GM12878 (cell line): ENCODE data around the gene ABCG1.

Source experiments
- E2F4 ChIP-seq: IDR thresholded peaks from 2 replicates; pipeline ENCODE4 v1.6.1; 2012; ENCODE audit warnings: low read depth, low read length, improper control_type of control experiment
- EP300 ChIP-seq, 2 experiments: fragments of 150-350 bp in 1 of 2; IDR thresholded peaks; 2 replicates each; pipeline ENCODE4 v1.6.1; 2011 to 2012; ENCODE audit warnings: low read depth in 2 of 2, low read length in 2 of 2, borderline replicate concordance in 1 of 2, improper control_type of control experiment in 1 of 2, inconsistent platforms in 1 of 2; ENCODE audit not compliant: control insufficient read depth in 1 of 2
- EZH2 ChIP-seq: IDR thresholded peaks from 2 replicates; pipeline ENCODE4 v1.6.1; 2012; ENCODE audit warnings: low read depth, mild to moderate bottlenecking, control low read depth, inconsistent platforms, low read length, borderline replicate concordance; ENCODE audit not compliant: control insufficient read depth
- MXI1 ChIP-seq: fragments of 150-350 bp; IDR thresholded peaks from 2 replicates; pipeline ENCODE4 v1.6.1; 2011; ENCODE audit warnings: low read depth, mild to moderate bottlenecking, inconsistent platforms, low read length, improper control_type of control experiment
- NR2C2 ChIP-seq: IDR thresholded peaks from 2 replicates; pipeline ENCODE4 v1.6.1; 2011; ENCODE audit warnings: borderline replicate concordance, low read depth; ENCODE audit not compliant: control insufficient read depth, insufficient read length
- SMAD1 ChIP-seq: fragments of 450-650 bp; IDR thresholded peaks from 2 replicates; pipeline ENCODE4 v1.6.1; 2018; ENCODE audit warnings: mild to moderate bottlenecking, low read depth; ENCODE audit not compliant: partially characterized antibody
- SUZ12 ChIP-seq: fragments of 200-600 bp; sonication (generic); IDR thresholded peaks from one replicate; pipeline ENCODE4 v1.6.1; 2018; ENCODE audit warnings: antibody characterized with exemption, mild to moderate bottlenecking; ENCODE audit not compliant: unreplicated experiment
- TBL1XR1 ChIP-seq: IDR thresholded peaks from 2 replicates; pipeline ENCODE4 v1.6.1; 2012; ENCODE audit warnings: low read depth, low read length, improper control_type of control experiment
- TCF7 ChIP-seq: IDR thresholded peaks from 2 replicates; pipeline ENCODE4 v1.6.1; 2014; ENCODE audit warnings: antibody characterized with exemption, borderline replicate concordance
- TF ChIP-seq, protein P1 (sequence below): IDR thresholded peaks from 2 replicates; pipeline ENCODE4 v1.6.1; 2012; ENCODE audit warnings: low read depth, low read length, improper control_type of control experiment
- TF ChIP-seq, protein P2 (sequence below): IDR thresholded peaks from 2 replicates; pipeline ENCODE4 v1.6.1; 2011; ENCODE audit warnings: borderline replicate concordance, low read depth, mild to moderate bottlenecking, moderate library complexity, mixed read lengths, low read length; ENCODE audit not compliant: insufficient read depth; ENCODE audit errors: extremely low read length
- TF ChIP-seq, protein P3 (sequence below), 3 experiments: IDR thresholded peaks in 2 of 3; conservative IDR thresholded peaks in 1 of 3; 2 replicates each; pipeline ENCODE4 v1.5.1; 2011; ENCODE audit warnings: low read depth in 3 of 3, low read length in 3 of 3, mild to moderate bottlenecking in 3 of 3, control low read depth in 2 of 3, moderate library complexity in 2 of 3, inconsistent platforms in 1 of 3, mixed read lengths in 1 of 3; ENCODE audit not compliant: control insufficient read depth in 2 of 3, insufficient read depth in 1 of 3; ENCODE audit errors: extremely low read depth in 1 of 3
- TF ChIP-seq, protein P4 (sequence below): fragments of 450-650 bp; IDR thresholded peaks from 2 replicates; pipeline ENCODE4 v1.6.1; 2018; ENCODE audit warnings: mild to moderate bottlenecking, low read depth, moderate library complexity; ENCODE audit not compliant: partially characterized antibody

- TF ChIP-seq NR2C2 (no peak), EZH2 (no peak), SMAD1 (no peak), EP300 (IDR thresholded peaks at IDR 0.05; ENCODE audit: borderline replicate concordance in 1 of 2, control insufficient read depth in 1 of 2, low read depth in 2 of 2, low read length in 2 of 2) (no peak), MXI1 (no peak), E2F4 (no peak), TBL1XR1 (no peak), SUZ12 (no peak), TCF7 (no peak)
- TF ChIP-seq, protein P1, sequence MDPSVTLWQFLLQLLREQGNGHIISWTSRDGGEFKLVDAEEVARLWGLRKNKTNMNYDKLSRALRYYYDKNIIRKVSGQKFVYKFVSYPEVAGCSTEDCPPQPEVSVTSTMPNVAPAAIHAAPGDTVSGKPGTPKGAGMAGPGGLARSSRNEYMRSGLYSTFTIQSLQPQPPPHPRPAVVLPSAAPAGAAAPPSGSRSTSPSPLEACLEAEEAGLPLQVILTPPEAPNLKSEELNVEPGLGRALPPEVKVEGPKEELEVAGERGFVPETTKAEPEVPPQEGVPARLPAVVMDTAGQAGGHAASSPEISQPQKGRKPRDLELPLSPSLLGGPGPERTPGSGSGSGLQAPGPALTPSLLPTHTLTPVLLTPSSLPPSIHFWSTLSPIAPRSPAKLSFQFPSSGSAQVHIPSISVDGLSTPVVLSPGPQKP: no peak
- TF ChIP-seq, protein P2, sequence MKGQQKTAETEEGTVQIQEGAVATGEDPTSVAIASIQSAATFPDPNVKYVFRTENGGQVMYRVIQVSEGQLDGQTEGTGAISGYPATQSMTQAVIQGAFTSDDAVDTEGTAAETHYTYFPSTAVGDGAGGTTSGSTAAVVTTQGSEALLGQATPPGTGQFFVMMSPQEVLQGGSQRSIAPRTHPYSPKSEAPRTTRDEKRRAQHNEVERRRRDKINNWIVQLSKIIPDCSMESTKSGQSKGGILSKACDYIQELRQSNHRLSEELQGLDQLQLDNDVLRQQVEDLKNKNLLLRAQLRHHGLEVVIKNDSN: no peak
- TF ChIP-seq, protein P3, sequence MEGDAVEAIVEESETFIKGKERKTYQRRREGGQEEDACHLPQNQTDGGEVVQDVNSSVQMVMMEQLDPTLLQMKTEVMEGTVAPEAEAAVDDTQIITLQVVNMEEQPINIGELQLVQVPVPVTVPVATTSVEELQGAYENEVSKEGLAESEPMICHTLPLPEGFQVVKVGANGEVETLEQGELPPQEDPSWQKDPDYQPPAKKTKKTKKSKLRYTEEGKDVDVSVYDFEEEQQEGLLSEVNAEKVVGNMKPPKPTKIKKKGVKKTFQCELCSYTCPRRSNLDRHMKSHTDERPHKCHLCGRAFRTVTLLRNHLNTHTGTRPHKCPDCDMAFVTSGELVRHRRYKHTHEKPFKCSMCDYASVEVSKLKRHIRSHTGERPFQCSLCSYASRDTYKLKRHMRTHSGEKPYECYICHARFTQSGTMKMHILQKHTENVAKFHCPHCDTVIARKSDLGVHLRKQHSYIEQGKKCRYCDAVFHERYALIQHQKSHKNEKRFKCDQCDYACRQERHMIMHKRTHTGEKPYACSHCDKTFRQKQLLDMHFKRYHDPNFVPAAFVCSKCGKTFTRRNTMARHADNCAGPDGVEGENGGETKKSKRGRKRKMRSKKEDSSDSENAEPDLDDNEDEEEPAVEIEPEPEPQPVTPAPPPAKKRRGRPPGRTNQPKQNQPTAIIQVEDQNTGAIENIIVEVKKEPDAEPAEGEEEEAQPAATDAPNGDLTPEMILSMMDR (IDR thresholded peaks at IDR 0.05 in 2 of 3, conservative IDR thresholded peaks at IDR 0.05 in 1 of 3; ENCODE audit: control insufficient read depth in 2 of 3, extremely low read depth in 1 of 3, insufficient read depth in 1 of 3, low read depth in 3 of 3, low read length in 3 of 3): no peak
- TF ChIP-seq, protein P4, sequence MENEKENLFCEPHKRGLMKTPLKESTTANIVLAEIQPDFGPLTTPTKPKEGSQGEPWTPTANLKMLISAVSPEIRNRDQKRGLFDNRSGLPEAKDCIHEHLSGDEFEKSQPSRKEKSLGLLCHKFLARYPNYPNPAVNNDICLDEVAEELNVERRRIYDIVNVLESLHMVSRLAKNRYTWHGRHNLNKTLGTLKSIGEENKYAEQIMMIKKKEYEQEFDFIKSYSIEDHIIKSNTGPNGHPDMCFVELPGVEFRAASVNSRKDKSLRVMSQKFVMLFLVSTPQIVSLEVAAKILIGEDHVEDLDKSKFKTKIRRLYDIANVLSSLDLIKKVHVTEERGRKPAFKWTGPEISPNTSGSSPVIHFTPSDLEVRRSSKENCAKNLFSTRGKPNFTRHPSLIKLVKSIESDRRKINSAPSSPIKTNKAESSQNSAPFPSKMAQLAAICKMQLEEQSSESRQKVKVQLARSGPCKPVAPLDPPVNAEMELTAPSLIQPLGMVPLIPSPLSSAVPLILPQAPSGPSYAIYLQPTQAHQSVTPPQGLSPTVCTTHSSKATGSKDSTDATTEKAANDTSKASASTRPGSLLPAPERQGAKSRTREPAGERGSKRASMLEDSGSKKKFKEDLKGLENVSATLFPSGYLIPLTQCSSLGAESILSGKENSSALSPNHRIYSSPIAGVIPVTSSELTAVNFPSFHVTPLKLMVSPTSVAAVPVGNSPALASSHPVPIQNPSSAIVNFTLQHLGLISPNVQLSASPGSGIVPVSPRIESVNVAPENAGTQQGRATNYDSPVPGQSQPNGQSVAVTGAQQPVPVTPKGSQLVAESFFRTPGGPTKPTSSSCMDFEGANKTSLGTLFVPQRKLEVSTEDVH: no peak
Observed at GRCh38 chr21:42300045-42300583, 81.2 kb downstream of the ABCG1 start.
